SK-N-SH (cell line): ENCODE results near the gene INTS1. TPM values are rescaled to one million over a fixed set of nuclear protein-coding genes. Genes with fewer than 3 reads are reported as not detected.

Source experiments
- CTCF ChIA-PET: fragments of 300-600, 350-600 bp; formaldehyde crosslinking; extraction: SDS; loops from one replicate; lab custom pipeline; 2021; lab: Yijun Ruan, JAX
- POLR2A ChIA-PET: fragments of 350-600 bp; sonication (Branson Sonifier 250); formaldehyde crosslinking; extraction: SDS; loops from one replicate; lab custom pipeline; 2020; ENCODE audit warnings: antibody characterized with exemption, inconsistent platforms; lab: Yijun Ruan, JAX
- DNase-seq: peaks from one replicate; pipeline ENCODE4 v3.0.0; 2012
- H2AFZ ChIP-seq: fragments of 200-600 bp; sonication (generic); 2 replicates; pipeline ENCODE4 v1.8.1; 2016; ENCODE audit warnings: antibody characterized with exemption, mild to moderate bottlenecking, low read depth
- H3F3A ChIP-seq: fragments of 200-600 bp; sonication (generic); replicated peaks from 2 replicates; pipeline ENCODE3; 2016; ENCODE audit warnings: antibody characterized with exemption, mild to moderate bottlenecking; ENCODE audit not compliant: insufficient read depth
- H3K27ac ChIP-seq, 2 experiments: fragments of 200-500 bp in 1 of 2; fragments of 200-600 bp in 1 of 2; sonication (Bioruptor generic) in 1 of 2; sonication (generic), shearing (Covaris generic) in 1 of 2; 2 replicates each; pipeline versions ENCODE4 v1.5.1 to v1.6.1; 2014 to 2016; ENCODE audit warnings: low read depth in 2 of 2, inconsistent platforms in 1 of 2, low read length in 1 of 2, mild to moderate bottlenecking in 1 of 2, mixed read lengths in 1 of 2
- H3K27me3 ChIP-seq: fragments of 200-600 bp; sonication (generic), shearing (Covaris generic); 2 replicates; pipeline ENCODE4 v1.6.1; 2016; ENCODE audit warnings: mixed run types; ENCODE audit not compliant: insufficient read depth
- H3K36me3 ChIP-seq, 2 experiments: fragments of 200-500 bp in 1 of 2; fragments of 200-600 bp in 1 of 2; sonication (Bioruptor generic) in 1 of 2; sonication (generic) in 1 of 2; replicated peaks in 1 of 2; 2 replicates each; pipeline versions ENCODE3 to v1.5.1; 2014 to 2016; ENCODE audit warnings: low read length in 1 of 2, mild to moderate bottlenecking in 1 of 2; ENCODE audit not compliant: insufficient read depth in 2 of 2, control insufficient read depth in 1 of 2
- H3K4me1 ChIP-seq, 2 experiments: fragments of 200-500 bp in 1 of 2; fragments of 200-600 bp in 1 of 2; sonication (Bioruptor generic) in 1 of 2; sonication (generic), shearing (Covaris generic) in 1 of 2; 2 replicates each; pipeline versions ENCODE4 v1.5.1 to v1.6.1; 2014 to 2016; ENCODE audit warnings: low read depth in 1 of 2, low read length in 1 of 2, mixed run types in 1 of 2; ENCODE audit not compliant: insufficient read depth in 2 of 2, control insufficient read depth in 1 of 2
- H3K4me2 ChIP-seq: fragments of 200-600 bp; sonication (generic), shearing (Covaris generic); 2 replicates; pipeline ENCODE4 v1.6.1; 2017; ENCODE audit warnings: mixed run types
- H3K4me3 ChIP-seq, 2 experiments: fragments of 200-500 bp in 1 of 2; fragments of 200-600 bp in 1 of 2; sonication (Bioruptor generic) in 1 of 2; sonication (generic), shearing (Covaris generic) in 1 of 2; 2 replicates each; pipeline versions ENCODE4 v1.5.1 to v1.8.1; 2014 to 2016; ENCODE audit warnings: low read depth in 2 of 2, inconsistent platforms in 1 of 2, low read length in 1 of 2, mild to moderate bottlenecking in 1 of 2, mixed read lengths in 1 of 2, moderate library complexity in 1 of 2
- H3K79me2 ChIP-seq: fragments of 200-600 bp; sonication (generic); 2 replicates; pipeline ENCODE4 v1.8.1; 2017; ENCODE audit warnings: mild to moderate bottlenecking; ENCODE audit not compliant: insufficient read depth
- H3K9ac ChIP-seq: fragments of 200-600 bp; sonication (generic); 2 replicates; pipeline ENCODE4 v1.6.1; 2017; ENCODE audit warnings: mixed run types
- H3K9me2 ChIP-seq: fragments of 200-600 bp; sonication (generic); 2 replicates; pipeline ENCODE4 v1.6.1; 2017; ENCODE audit warnings: mixed run types
- H3K9me3 ChIP-seq: fragments of 200-600 bp; sonication (generic); 2 replicates; pipeline ENCODE4 v1.6.1; 2017; ENCODE audit warnings: mixed run types, mild to moderate bottlenecking, moderate library complexity
- H4K20me1 ChIP-seq: fragments of 200-600 bp; sonication (generic); 2 replicates; pipeline ENCODE4 v1.6.1; 2017; ENCODE audit warnings: mild to moderate bottlenecking, mixed run types; ENCODE audit not compliant: insufficient read depth
- FOSL2 ChIP-seq: IDR thresholded peaks from 2 replicates; pipeline ENCODE4 v1.4.0; 2012; ENCODE audit warnings: low read depth, mild to moderate bottlenecking, moderate library complexity, borderline replicate concordance
- GABPA ChIP-seq: IDR thresholded peaks from 2 replicates; pipeline ENCODE4 v1.4.0; 2012; ENCODE audit warnings: low read depth, mild to moderate bottlenecking
- PBX3 ChIP-seq: IDR thresholded peaks from 2 replicates; pipeline ENCODE4; 2012
- RFX5 ChIP-seq: IDR thresholded peaks from 2 replicates; pipeline ENCODE4 v1.6.1; 2012; ENCODE audit warnings: mild to moderate bottlenecking, improper control_type of control experiment, low read length
- WGBS: methylation state at CpG from one replicate; pipeline ENCODE4 v1.1.6; 2017; ENCODE audit warnings: low lambda C conversion rate; 5-methylcytosine and 5-hydroxymethylcytosine counted together
- polyA plus RNA-seq, 3 experiments: library from polyadenylated mRNA; depleted of rRNA; stranded (reverse); fragments of >200 nt; gene quantifications; 2 replicates each; pipeline ENCODE4 v1.2.3, GENCODE V29; 2012
- TF ChIP-seq, protein P1 (sequence below): IDR thresholded peaks from 2 replicates; pipeline ENCODE4 v1.6.1; 2012; ENCODE audit warnings: mild to moderate bottlenecking, low read depth, low read length, moderate library complexity
- TF ChIP-seq, protein P2 (sequence below): IDR thresholded peaks from 2 replicates; pipeline ENCODE4 v1.4.0; 2012; ENCODE audit warnings: low read depth, borderline replicate concordance

The INTS1 gene
- polyA plus RNA-seq, 1 of the 3 experiments (the other 2 are of a cell fraction): 48.1 TPM

GRCh38 chr7:1442355-1443124 lies 61.6 kb downstream of the INTS1 start:
- POLR2A ChIA-PET: no interaction called here

More at GRCh38 chr7:1442355-1443124, 61.6 kb downstream of the INTS1 start:
- Histone ChIP-seq H4K20me1 (peaks cover 11% of the 10 kb centered on the region; the same call in 1 of the 2 replicates), H3K4me3 (no peak overlapping the region)
- WGBS: 87% methylated on average over 14 of the region's 20 CpGs
- no peak for TF ChIP-seq RFX5
- TF ChIP-seq, protein P1, sequence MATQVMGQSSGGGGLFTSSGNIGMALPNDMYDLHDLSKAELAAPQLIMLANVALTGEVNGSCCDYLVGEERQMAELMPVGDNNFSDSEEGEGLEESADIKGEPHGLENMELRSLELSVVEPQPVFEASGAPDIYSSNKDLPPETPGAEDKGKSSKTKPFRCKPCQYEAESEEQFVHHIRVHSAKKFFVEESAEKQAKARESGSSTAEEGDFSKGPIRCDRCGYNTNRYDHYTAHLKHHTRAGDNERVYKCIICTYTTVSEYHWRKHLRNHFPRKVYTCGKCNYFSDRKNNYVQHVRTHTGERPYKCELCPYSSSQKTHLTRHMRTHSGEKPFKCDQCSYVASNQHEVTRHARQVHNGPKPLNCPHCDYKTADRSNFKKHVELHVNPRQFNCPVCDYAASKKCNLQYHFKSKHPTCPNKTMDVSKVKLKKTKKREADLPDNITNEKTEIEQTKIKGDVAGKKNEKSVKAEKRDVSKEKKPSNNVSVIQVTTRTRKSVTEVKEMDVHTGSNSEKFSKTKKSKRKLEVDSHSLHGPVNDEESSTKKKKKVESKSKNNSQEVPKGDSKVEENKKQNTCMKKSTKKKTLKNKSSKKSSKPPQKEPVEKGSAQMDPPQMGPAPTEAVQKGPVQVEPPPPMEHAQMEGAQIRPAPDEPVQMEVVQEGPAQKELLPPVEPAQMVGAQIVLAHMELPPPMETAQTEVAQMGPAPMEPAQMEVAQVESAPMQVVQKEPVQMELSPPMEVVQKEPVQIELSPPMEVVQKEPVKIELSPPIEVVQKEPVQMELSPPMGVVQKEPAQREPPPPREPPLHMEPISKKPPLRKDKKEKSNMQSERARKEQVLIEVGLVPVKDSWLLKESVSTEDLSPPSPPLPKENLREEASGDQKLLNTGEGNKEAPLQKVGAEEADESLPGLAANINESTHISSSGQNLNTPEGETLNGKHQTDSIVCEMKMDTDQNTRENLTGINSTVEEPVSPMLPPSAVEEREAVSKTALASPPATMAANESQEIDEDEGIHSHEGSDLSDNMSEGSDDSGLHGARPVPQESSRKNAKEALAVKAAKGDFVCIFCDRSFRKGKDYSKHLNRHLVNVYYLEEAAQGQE: no peak
- no peak for TF ChIP-seq GABPA
- TF ChIP-seq, protein P2, sequence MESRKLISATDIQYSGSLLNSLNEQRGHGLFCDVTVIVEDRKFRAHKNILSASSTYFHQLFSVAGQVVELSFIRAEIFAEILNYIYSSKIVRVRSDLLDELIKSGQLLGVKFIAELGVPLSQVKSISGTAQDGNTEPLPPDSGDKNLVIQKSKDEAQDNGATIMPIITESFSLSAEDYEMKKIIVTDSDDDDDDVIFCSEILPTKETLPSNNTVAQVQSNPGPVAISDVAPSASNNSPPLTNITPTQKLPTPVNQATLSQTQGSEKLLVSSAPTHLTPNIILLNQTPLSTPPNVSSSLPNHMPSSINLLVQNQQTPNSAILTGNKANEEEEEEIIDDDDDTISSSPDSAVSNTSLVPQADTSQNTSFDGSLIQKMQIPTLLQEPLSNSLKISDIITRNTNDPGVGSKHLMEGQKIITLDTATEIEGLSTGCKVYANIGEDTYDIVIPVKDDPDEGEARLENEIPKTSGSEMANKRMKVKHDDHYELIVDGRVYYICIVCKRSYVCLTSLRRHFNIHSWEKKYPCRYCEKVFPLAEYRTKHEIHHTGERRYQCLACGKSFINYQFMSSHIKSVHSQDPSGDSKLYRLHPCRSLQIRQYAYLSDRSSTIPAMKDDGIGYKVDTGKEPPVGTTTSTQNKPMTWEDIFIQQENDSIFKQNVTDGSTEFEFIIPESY: no peak
- TF ChIP-seq FOSL2: no peak
- TF ChIP-seq PBX3: no peak
- TF ChIP-seq, all 33 proteins: peak for 0
- H3K9ac ChIP-seq: no peak overlapping the region
- no peak for DNase-seq
- H3K36me3 ChIP-seq: peaks cover 0 to 17% of the 10 kb centered on the region in 2 experiments
- no peaks in the 10 kb centered on the region for H3K79me2 ChIP-seq
- no peak overlapping the region for H3K4me2 ChIP-seq
- H3K27ac ChIP-seq: no peak overlapping the region
- no peaks in the 10 kb centered on the region for H3K9me3 ChIP-seq
- H3K9me2 ChIP-seq: no peaks in the 10 kb centered on the region
- CTCF ChIA-PET: interaction anchor here (1.1 to 12.9 kb wide), 2 partner anchors 10 to 13 kb away, joined by 4 to 142 read pairs; no protein-coding TSS in a partner anchor
- peaks cover 0 to 6% of the 10 kb centered on the region in 2 experiments; a peak in 1 of 4 replicates for H3K4me1 ChIP-seq
- H2AFZ ChIP-seq: no peak overlapping the region
- H3F3A ChIP-seq: peaks cover 6% of the 10 kb centered on the region
- no peaks in the 10 kb centered on the region for H3K27me3 ChIP-seq
